Left ventricle myocardium inferior (tissue), 1 donor: Measurements from ENCODE around the gene SYCP3. TPM values are rescaled to one million over a fixed set of nuclear protein-coding genes. Genes with fewer than 3 reads are reported as not detected.

Experiments
- DNase-seq: peaks from one replicate; pipeline ENCODE4 v3.0.0-alpha.2; 2020
- H3K27ac ChIP-seq: fragments of 200-600 bp; replicated peaks from 2 replicates; pipeline ENCODE4 v1.8.0; 2021
- H3K27me3 ChIP-seq: fragments of 200-600 bp; 2 replicates; pipeline ENCODE4 v1.8.0; 2021; ENCODE audit warnings: low read depth
- H3K36me3 ChIP-seq: fragments of 200-600 bp; 2 replicates; pipeline ENCODE4 v1.8.0; 2021
- H3K4me1 ChIP-seq: fragments of 200-600 bp; 2 replicates; pipeline ENCODE4 v1.8.0; 2021
- H3K4me3 ChIP-seq: fragments of 200-600 bp; 2 replicates; pipeline ENCODE4 v1.8.0; 2021; ENCODE audit warnings: mild to moderate bottlenecking, moderate library complexity
- H3K9me3 ChIP-seq: fragments of 200-600 bp; replicated peaks from 2 replicates; pipeline ENCODE4 v1.8.0; 2021
- CTCF ChIP-seq: fragments of 200-600 bp; IDR thresholded peaks from 2 replicates; pipeline ENCODE4 v1.8.0; 2021; ENCODE audit warnings: antibody characterized with exemption, mild to moderate bottlenecking, borderline replicate concordance
- intact Hi-C: fragments of 100-400 bp; cut with micrococcal nuclease; formaldehyde crosslinking; loops from one replicate; pipeline ENCODE4 v1.11.0; 2022
- total RNA-seq: library from RNA; stranded (reverse); fragmentation: NEBNext Ultra II Directional; extraction: Animal tissue kit (Norgen Biotek cat#: 25700); gene quantifications from one replicate; pipeline ENCODE4 v1.2.1, GENCODE V29; 2021
- donor health status: DM: no; HTN: yes; CAD: no; lungs with severe emphysema.

Gene SYCP3
- total RNA-seq, 1 donor from 2014 or later: not detected

GRCh38 chr12:101761781-101762180, 22.5 kb upstream of the SYCP3 start:
- TF ChIP-seq CTCF: no peak
- Histone ChIP-seq H3K4me1 (peaks cover 5% of the 10 kb centered on the region), H3K9me3 (no peaks in the 10 kb centered on the region), H3K4me3 (no peak overlapping the region), H3K27ac (no peak overlapping the region), H3K36me3 (peaks cover 39% of the 10 kb centered on the region), H3K27me3 (no peaks in the 10 kb centered on the region)
- intact Hi-C loops: no loop called here
- DNase-seq: no peak

GRCh38 chr12:101761350-101761749, 22.1 kb upstream of the SYCP3 start:
- no peak for TF ChIP-seq CTCF
- H3K4me1 ChIP-seq: peaks cover 5% of the 10 kb centered on the region
- H3K4me3 ChIP-seq: no peak overlapping the region
- H3K27ac ChIP-seq: no peak overlapping the region
- H3K9me3 ChIP-seq: no peaks in the 10 kb centered on the region
- no peaks in the 10 kb centered on the region for H3K27me3 ChIP-seq
- DNase-seq: no peak
- intact Hi-C loops: no loop called here
- peaks cover 39% of the 10 kb centered on the region for H3K36me3 ChIP-seq

GRCh38 chr12:101759396-101760047, 20.3 kb upstream of the SYCP3 start:
- no peak for DNase-seq
- peak; percentile 74 for TF ChIP-seq CTCF
- Histone ChIP-seq H3K4me1 (peaks cover 5% of the 10 kb centered on the region), H3K4me3 (no peak overlapping the region), H3K27ac (no peak overlapping the region), H3K27me3 (no peaks in the 10 kb centered on the region), H3K9me3 (no peaks in the 10 kb centered on the region), H3K36me3 (peaks cover 51% of the 10 kb centered on the region)
- intact Hi-C loops: loop anchor here (10.0 kb wide), 1 partner anchor 345 kb away; no protein-coding TSS in a partner anchor

- Histone ChIP-seq H3K36me3 (peaks cover 85% of the 10 kb centered on the region), H3K4me3 (no peak overlapping the region), H3K9me3 (no peaks in the 10 kb centered on the region), H3K27me3 (no peaks in the 10 kb centered on the region), H3K4me1 (no peaks in the 10 kb centered on the region), H3K27ac (no peak overlapping the region)
- TF ChIP-seq CTCF: no peak
- no peak for DNase-seq
- intact Hi-C loops: loop anchor here (10.0 kb wide), 1 partner anchor 335 kb away; no protein-coding TSS in a partner anchor
Observed at GRCh38 chr12:101750152-101750551, 10.9 kb upstream of the SYCP3 start.

- intact Hi-C loops: loop anchor here (10.0 kb wide), 1 partner anchor 335 kb away; no protein-coding TSS in a partner anchor
- DNase-seq: no peak
- H3K9me3 ChIP-seq: no peaks in the 10 kb centered on the region
- H3K36me3 ChIP-seq: peaks cover 84% of the 10 kb centered on the region
- no peak overlapping the region for H3K4me3 ChIP-seq
- no peak for TF ChIP-seq CTCF
- no peaks in the 10 kb centered on the region for H3K4me1 ChIP-seq
- no peak overlapping the region for H3K27ac ChIP-seq
- H3K27me3 ChIP-seq: no peaks in the 10 kb centered on the region
Observed at GRCh38 chr12:101749657-101750056, 10.4 kb upstream of the SYCP3 start.
